ENCODE data around the gene HOPX.

HOPX gene

DNA sequence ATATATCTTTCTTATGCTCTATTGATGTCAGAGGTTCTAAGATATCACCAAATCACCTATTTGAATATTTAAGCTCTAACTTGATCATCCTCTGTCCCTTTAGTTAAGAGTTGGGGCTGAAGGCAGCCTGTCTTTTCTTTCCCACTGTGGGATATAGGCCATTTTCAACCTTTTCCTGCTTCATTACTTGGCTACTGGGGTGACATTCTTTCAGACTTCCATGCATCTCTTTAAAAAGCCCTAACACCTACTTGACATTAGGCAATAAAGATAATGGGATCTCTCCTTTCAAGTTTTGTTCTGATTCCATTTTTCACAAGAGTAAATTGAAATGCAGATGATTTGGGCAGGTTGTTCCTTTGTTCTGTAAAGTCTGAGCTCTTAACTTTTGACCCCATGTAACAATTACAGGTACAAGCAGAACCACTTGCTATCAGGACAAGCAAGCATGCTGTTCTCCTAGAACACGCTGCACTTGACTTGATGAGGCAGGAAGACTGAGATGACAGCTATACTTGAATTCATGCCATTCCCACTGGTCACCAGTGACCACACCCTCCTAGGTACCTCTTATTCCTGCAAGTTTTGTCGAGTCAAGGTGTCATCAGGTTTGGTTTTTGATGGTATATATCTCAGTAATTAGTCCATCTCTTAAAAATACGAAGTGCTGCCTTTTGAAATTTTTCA lies 18.2 kb downstream of the HOPX start:
- POLR2A ChIA-PET: no interaction called here
- TF ChIP-seq PRDM2 (tag by site-specific recombination; IDR thresholded peaks at IDR 0.05; ENCODE audit: borderline replicate concordance) (no peak), ZNF112 (tag by site-specific recombination; IDR thresholded peaks at IDR 0.05) (no peak), ZNF501 (tag by site-specific recombination; IDR thresholded peaks at IDR 0.05) (no peak), KLF8 (tag by site-specific recombination; IDR thresholded peaks at IDR 0.05) (no peak), KLF17 (tag by site-specific recombination; IDR thresholded peaks at IDR 0.05) (no peak), ZFP37 (tag by site-specific recombination; IDR thresholded peaks at IDR 0.05) (no peak), ZNF138 (tag by site-specific recombination; IDR thresholded peaks at IDR 0.05; ENCODE audit: borderline replicate concordance) (no peak), ZNF394 (tag by site-specific recombination; IDR thresholded peaks at IDR 0.05; ENCODE audit: borderline replicate concordance) (no peak), ZNF121 (tag by site-specific recombination; IDR thresholded peaks at IDR 0.05) (no peak), HOXC10 (CRISPR knock-in tag; IDR thresholded peaks at IDR 0.05) (no peak), ZNF624 (tag by site-specific recombination; IDR thresholded peaks at IDR 0.05) (no peak), ZNF791 (tag by site-specific recombination; IDR thresholded peaks at IDR 0.05) (no peak), ZNF510 (tag by site-specific recombination; IDR thresholded peaks at IDR 0.05; ENCODE audit: insufficient replicate concordance) (no peak)
- TF ChIP-seq, protein P1, sequence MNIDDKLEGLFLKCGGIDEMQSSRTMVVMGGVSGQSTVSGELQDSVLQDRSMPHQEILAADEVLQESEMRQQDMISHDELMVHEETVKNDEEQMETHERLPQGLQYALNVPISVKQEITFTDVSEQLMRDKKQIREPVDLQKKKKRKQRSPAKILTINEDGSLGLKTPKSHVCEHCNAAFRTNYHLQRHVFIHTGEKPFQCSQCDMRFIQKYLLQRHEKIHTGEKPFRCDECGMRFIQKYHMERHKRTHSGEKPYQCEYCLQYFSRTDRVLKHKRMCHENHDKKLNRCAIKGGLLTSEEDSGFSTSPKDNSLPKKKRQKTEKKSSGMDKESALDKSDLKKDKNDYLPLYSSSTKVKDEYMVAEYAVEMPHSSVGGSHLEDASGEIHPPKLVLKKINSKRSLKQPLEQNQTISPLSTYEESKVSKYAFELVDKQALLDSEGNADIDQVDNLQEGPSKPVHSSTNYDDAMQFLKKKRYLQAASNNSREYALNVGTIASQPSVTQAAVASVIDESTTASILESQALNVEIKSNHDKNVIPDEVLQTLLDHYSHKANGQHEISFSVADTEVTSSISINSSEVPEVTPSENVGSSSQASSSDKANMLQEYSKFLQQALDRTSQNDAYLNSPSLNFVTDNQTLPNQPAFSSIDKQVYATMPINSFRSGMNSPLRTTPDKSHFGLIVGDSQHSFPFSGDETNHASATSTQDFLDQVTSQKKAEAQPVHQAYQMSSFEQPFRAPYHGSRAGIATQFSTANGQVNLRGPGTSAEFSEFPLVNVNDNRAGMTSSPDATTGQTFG (tag by site-specific recombination; IDR thresholded peaks at IDR 0.05; ENCODE audit: borderline replicate concordance): no peak
- Histone ChIP-seq H3K4me3 (ENCODE audit: low read depth, low read length) (no peak overlapping the region), H3K36me3 (ENCODE audit: control insufficient read depth in 2 of 2, insufficient read depth in 1 of 2, low read length in 2 of 2) (no peaks in the 10 kb centered on the region), H3K9me3 (ENCODE audit: control insufficient read depth, insufficient read depth, low read depth, low read length) (no peaks in the 10 kb centered on the region), H3K27ac (ENCODE audit: extremely low read depth, low read depth, low read length) (no peak overlapping the region), H3K4me1 (ENCODE audit: control insufficient read depth, insufficient read depth, low read length) (peaks cover 10% of the 10 kb centered on the region)
- CTCF ChIA-PET: interaction anchor here (0.6 to 0.7 kb wide), 3 partner anchors 43 to 174 kb away, joined by 3 read pairs; no protein-coding TSS in a partner anchor

DNA sequence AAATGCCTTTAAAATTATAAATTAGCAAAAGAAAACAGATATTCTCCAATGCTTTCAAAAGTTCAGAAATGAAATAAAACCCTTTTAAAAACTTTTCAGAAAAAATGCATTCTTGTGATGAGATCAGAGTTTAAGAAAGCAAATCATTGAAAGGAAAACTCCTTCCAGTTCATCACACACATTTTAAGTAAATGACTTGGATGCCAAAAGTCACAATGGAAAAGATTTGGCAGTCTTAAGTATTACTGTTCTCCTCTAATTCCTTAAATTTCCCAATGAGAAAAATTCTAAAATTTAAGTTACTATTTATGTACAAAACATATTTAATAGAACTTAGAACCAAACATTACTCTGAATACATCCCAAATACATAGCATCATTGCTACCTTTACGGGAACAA lies 21.1 kb downstream of the HOPX start:
- Histone ChIP-seq H3K4me3 (ENCODE audit: low read depth, low read length) (no peak overlapping the region), H3K27ac (ENCODE audit: extremely low read depth, low read depth, low read length) (no peak overlapping the region), H3K36me3 (ENCODE audit: control insufficient read depth in 2 of 2, insufficient read depth in 1 of 2, low read length in 2 of 2) (no peaks in the 10 kb centered on the region), H3K4me1 (ENCODE audit: control insufficient read depth, insufficient read depth, low read length) (peaks cover 15% of the 10 kb centered on the region), H3K9me3 (ENCODE audit: control insufficient read depth, insufficient read depth, low read depth, low read length) (no peaks in the 10 kb centered on the region)
- TF ChIP-seq ZBTB7A (tag by site-specific recombination; IDR thresholded peaks at IDR 0.05; ENCODE audit: low read depth) (no peak), ZNF701 (tag by site-specific recombination; IDR thresholded peaks at IDR 0.05) (no peak), ZNF341 (tag by site-specific recombination; IDR thresholded peaks at IDR 0.05; ENCODE audit: low read depth) (no peak), ZNF501 (tag by site-specific recombination; IDR thresholded peaks at IDR 0.05) (no peak), GFI1B (tag by site-specific recombination; IDR thresholded peaks at IDR 0.05) (no peak), ZNF311 (tag by site-specific recombination; IDR thresholded peaks at IDR 0.05; ENCODE audit: borderline replicate concordance) (no peak), ZNF514 (tag by site-specific recombination; IDR thresholded peaks at IDR 0.05) (no peak), HOXD13 (CRISPR knock-in tag; IDR thresholded peaks at IDR 0.05; ENCODE audit: borderline replicate concordance) (no peak)
- TF ChIP-seq, protein P2, sequence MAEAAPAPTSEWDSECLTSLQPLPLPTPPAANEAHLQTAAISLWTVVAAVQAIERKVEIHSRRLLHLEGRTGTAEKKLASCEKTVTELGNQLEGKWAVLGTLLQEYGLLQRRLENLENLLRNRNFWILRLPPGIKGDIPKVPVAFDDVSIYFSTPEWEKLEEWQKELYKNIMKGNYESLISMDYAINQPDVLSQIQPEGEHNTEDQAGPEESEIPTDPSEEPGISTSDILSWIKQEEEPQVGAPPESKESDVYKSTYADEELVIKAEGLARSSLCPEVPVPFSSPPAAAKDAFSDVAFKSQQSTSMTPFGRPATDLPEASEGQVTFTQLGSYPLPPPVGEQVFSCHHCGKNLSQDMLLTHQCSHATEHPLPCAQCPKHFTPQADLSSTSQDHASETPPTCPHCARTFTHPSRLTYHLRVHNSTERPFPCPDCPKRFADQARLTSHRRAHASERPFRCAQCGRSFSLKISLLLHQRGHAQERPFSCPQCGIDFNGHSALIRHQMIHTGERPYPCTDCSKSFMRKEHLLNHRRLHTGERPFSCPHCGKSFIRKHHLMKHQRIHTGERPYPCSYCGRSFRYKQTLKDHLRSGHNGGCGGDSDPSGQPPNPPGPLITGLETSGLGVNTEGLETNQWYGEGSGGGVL (tag by site-specific recombination; IDR thresholded peaks at IDR 0.05): no peak
- POLR2A ChIA-PET: no interaction called here
- CTCF ChIA-PET: no interaction called here
